Transverse colon (tissue), 4 donors: Measurements from ENCODE around the gene SLC1A3. TPM values are rescaled to one million over a fixed set of nuclear protein-coding genes. Genes with fewer than 3 reads are reported as not detected.

Experiments
- DNase-seq: peaks from one replicate; pipeline ENCODE4 v3.0.0-alpha.2; 2019
- H3K27ac ChIP-seq, 4 donors: fragments of 200-600 bp; sonication (generic); 2 replicates each; pipeline ENCODE4 v1.5.1; 2016 to 2018; ENCODE audit warnings: inconsistent platforms in 4 of 4
- H3K27me3 ChIP-seq: fragments of 200-600 bp; sonication (generic); 2 replicates; pipeline ENCODE4 v1.5.1; 2017; ENCODE audit warnings: inconsistent platforms
- H3K36me3 ChIP-seq, 4 donors: fragments of 200-600 bp; sonication (generic); 2 replicates each; pipeline ENCODE4 v1.5.1; 2017 to 2019; ENCODE audit warnings: inconsistent platforms in 4 of 4
- H3K4me1 ChIP-seq, 4 donors: fragments of 200-600 bp; sonication (generic); 2 replicates each; pipeline ENCODE4 v1.5.1; 2017 to 2020; ENCODE audit warnings: inconsistent platforms in 4 of 4
- H3K4me3 ChIP-seq, 4 donors: fragments of 200-600 bp; sonication (generic); 1 replicate in 1 of 4; 2 replicates in 3 of 4; pipeline versions ENCODE4 v1.5.1 to v1.6.1; 2017 to 2019; ENCODE audit warnings: inconsistent platforms in 4 of 4
- H3K9me3 ChIP-seq, 2 donors: fragments of 200-600 bp; sonication (generic); 2 replicates each; pipeline ENCODE4 v1.5.1; 2017 to 2019; ENCODE audit warnings: inconsistent platforms in 2 of 2
- EP300 ChIP-seq: sonication (generic); formaldehyde crosslinking; IDR thresholded peaks from one replicate; pipeline ENCODE4 v1.6.1; 2017; ENCODE audit warnings: antibody characterized with exemption, low read depth
- POLR2A ChIP-seq: fragments of 450-650 bp; IDR thresholded peaks from one replicate; pipeline ENCODE4 v1.6.1; 2016; ENCODE audit warnings: antibody characterized with exemption, mild to moderate bottlenecking, moderate library complexity
- POLR2AphosphoS5 ChIP-seq, 3 donors: sonication (generic); formaldehyde crosslinking; IDR thresholded peaks; one replicate each; pipeline ENCODE4 v1.6.1; 2016; ENCODE audit warnings: antibody characterized with exemption in 3 of 3
- WGBS, 2 donors: methylation state at CpG; one replicate each; pipeline ENCODE4 v1.1.5; 2018; ENCODE audit warnings: low coverage in 1 of 2; 5-methylcytosine and 5-hydroxymethylcytosine counted together
- in situ Hi-C, 4 donors: fragments of 200-750 bp; cut with MboI; loops; one replicate each; pipeline versions ENCODE4 v1.15.0 to v1.15.1; 2017; ENCODE audit warnings: low sequenced_read_pairs in 3 of 4, low pct_ligation_motif_present in 1 of 4, low pct_unique_long_range_greater_than_20kb in 1 of 4
- intact Hi-C: fragments of 100-400 bp; cut with DNase I; formaldehyde crosslinking; loops from one replicate; pipeline ENCODE4 v1.15.1; 2023; ENCODE audit warnings: low total_unique reads
- total RNA-seq, 4 donors: library from RNA; depleted of rRNA; stranded (reverse); fragments of >200 nt; gene quantifications; one replicate each; pipeline ENCODE4 v1.1.0, GENCODE V29; 2016
- TF ChIP-seq, protein P1 (sequence below), 5 experiments: fragments of 200-600 bp in 3 of 5; fragments of 450-650 bp in 2 of 5; sonication (generic) in 3 of 5; IDR thresholded peaks; 1 replicate in 2 of 5; 2 replicates in 3 of 5; pipeline ENCODE4 v1.5.1; 2016 to 2017; ENCODE audit warnings: antibody characterized with exemption in 5 of 5, inconsistent platforms in 3 of 5, mild to moderate bottlenecking in 2 of 5, moderate library complexity in 1 of 5

SLC1A3 gene
- total RNA-seq, 4 donors from 2014 or later, result 0.20 to 16.0 (median 4.1) TPM

DNA sequence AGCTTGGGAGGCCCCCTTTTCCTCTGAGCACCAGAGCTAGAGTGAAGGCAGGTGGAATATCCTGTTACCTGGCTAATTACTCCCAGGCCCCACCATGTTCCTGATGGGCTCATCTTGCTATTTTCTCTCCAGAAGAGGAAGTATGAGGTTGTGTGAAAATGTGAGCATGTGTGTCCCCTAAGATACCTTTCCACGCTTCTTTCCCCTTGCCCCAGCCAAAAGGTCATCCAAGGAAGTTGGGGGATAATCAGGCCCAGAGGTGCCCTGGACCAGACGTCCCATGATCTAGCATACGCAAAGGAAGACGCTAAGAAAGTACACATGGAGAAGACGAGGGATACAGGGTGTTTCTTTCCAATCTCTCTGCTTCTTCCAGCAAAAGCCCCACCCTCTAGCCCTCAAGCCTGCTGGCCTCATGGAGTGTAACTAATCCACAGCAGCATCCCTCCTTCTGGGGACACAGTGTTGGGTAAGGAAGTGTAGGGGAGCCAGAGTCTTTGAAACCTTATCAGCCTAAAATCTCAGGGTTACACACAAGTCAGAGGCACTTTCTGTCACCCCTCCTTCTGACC is 115.3 kb downstream of the SLC1A3 start:
- Histone ChIP-seq H3K27me3 (no peaks in the 10 kb centered on the region), H3K9me3 (no peaks in the 10 kb centered on the region), H3K27ac (no peak overlapping the region), H3K4me1 (no peaks in the 10 kb centered on the region), H3K36me3 (no peaks in the 10 kb centered on the region), H3K4me3 (no peak overlapping the region)
- no peak for DNase-seq
- WGBS, 2 donors, result 78% methylated on average over 5 of the region's 5 CpGs; no CpG with 5 or more reads in 1 of the 2 donors
- no peak for TF ChIP-seq POLR2A
- no peak for TF ChIP-seq EP300
- TF ChIP-seq POLR2AphosphoS5 (IDR thresholded peaks at IDR 0.05), result no peak
- TF ChIP-seq, protein P1, sequence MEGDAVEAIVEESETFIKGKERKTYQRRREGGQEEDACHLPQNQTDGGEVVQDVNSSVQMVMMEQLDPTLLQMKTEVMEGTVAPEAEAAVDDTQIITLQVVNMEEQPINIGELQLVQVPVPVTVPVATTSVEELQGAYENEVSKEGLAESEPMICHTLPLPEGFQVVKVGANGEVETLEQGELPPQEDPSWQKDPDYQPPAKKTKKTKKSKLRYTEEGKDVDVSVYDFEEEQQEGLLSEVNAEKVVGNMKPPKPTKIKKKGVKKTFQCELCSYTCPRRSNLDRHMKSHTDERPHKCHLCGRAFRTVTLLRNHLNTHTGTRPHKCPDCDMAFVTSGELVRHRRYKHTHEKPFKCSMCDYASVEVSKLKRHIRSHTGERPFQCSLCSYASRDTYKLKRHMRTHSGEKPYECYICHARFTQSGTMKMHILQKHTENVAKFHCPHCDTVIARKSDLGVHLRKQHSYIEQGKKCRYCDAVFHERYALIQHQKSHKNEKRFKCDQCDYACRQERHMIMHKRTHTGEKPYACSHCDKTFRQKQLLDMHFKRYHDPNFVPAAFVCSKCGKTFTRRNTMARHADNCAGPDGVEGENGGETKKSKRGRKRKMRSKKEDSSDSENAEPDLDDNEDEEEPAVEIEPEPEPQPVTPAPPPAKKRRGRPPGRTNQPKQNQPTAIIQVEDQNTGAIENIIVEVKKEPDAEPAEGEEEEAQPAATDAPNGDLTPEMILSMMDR (IDR thresholded peaks at IDR 0.05), result no peak
- in situ Hi-C loops (loop anchor here in 1 of 4 donors (25.0 kb wide), 1 partner anchor 309 kb away; no protein-coding TSS in a partner anchor), intact Hi-C loops (loop anchor here (10.0 kb wide), 1 partner anchor 283 kb away; no protein-coding TSS in a partner anchor)

- Histone ChIP-seq H3K27ac (no peak overlapping the region), H3K9me3 (no peaks in the 10 kb centered on the region), H3K36me3 (no peaks in the 10 kb centered on the region), H3K27me3 (no peaks in the 10 kb centered on the region), H3K4me1 (no peaks in the 10 kb centered on the region), H3K4me3 (no peak overlapping the region)
- in situ Hi-C loops (loop anchor here in 1 of 4 donors (25.0 kb wide), 1 partner anchor 311 kb away; no protein-coding TSS in a partner anchor), intact Hi-C loops (loop anchor here (10.0 kb wide), 1 partner anchor 282 kb away; no protein-coding TSS in a partner anchor)
- WGBS, 2 donors, result 65 to 67% methylated on average over 5 to 6 of the region's 6 CpGs
- no peak for DNase-seq
- TF ChIP-seq, protein P1 (IDR thresholded peaks at IDR 0.05), result no peak
- TF ChIP-seq EP300, result no peak
- TF ChIP-seq POLR2A, result no peak
- TF ChIP-seq POLR2AphosphoS5 (IDR thresholded peaks at IDR 0.05), result no peak
Measured at GRCh38 chr5:36722900-36723299, 116.5 kb downstream of the SLC1A3 start.

DNA sequence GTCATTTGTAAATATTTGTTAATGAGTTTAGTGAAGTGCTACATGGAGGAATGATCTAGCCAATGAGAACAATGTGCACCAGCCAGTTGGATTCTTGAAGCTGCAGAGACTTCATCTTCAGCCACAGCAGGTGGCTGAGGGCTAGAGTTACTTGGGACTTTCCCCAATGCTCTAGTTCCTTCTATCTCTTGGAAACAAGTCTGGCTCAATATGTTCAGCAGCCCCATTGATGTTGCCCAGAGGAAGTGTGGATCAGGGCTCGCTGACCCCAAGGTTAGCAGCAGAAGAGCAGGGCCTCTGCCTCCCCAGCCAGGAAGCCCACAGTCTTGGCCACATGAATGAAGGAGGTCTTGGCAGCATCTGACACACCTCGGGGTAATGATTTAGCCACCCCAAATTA is 117.5 kb downstream of the SLC1A3 start:
- WGBS, 2 donors, result 71% methylated on average over 1 of the region's 2 CpGs; no CpG with 5 or more reads in 1 of the 2 donors
- H3K27me3 ChIP-seq, result no peaks in the 10 kb centered on the region
- intact Hi-C loops (loop anchor here (10.0 kb wide), 1 partner anchor 281 kb away; no protein-coding TSS in a partner anchor), in situ Hi-C loops (loop anchor here in 1 of 4 donors (25.0 kb wide), 1 partner anchor 312 kb away; no protein-coding TSS in a partner anchor)
- H3K4me1 ChIP-seq, result no peaks in the 10 kb centered on the region
- no peaks in the 10 kb centered on the region for H3K9me3 ChIP-seq
- H3K4me3 ChIP-seq, result no peak overlapping the region
- no peak for DNase-seq
- H3K36me3 ChIP-seq, result no peaks in the 10 kb centered on the region
- peak overlapping the region in 2 of 4 donors; percentile 42 to 54 for H3K27ac ChIP-seq
- TF ChIP-seq POLR2AphosphoS5 (IDR thresholded peaks at IDR 0.05), result no peak
- no peak for TF ChIP-seq POLR2A
- TF ChIP-seq, protein P1 (IDR thresholded peaks at IDR 0.05), result no peak
- no peak for TF ChIP-seq EP300

GRCh38 chr5:36724467-36725332 is 118.3 kb downstream of the SLC1A3 start:
- no peaks in the 10 kb centered on the region for H3K27me3 ChIP-seq
- no peaks in the 10 kb centered on the region for H3K36me3 ChIP-seq
- no peak overlapping the region for H3K4me3 ChIP-seq
- in situ Hi-C loops (loop anchor here in 2 of 4 donors (25.0 kb wide), 2 partner anchors 288 to 312 kb away; no protein-coding TSS in a partner anchor), intact Hi-C loops (loop anchor here (10.0 kb wide), 1 partner anchor 280 kb away; no protein-coding TSS in a partner anchor)
- no peaks in the 10 kb centered on the region for H3K9me3 ChIP-seq
- 55 to 92% methylated on average over 4 to 6 of the region's 6 CpGs for WGBS, 2 donors
- H3K27ac ChIP-seq, result peak overlapping the region in 3 of 4 donors; percentile 16 to 54 (median 42)
- H3K4me1 ChIP-seq, result no peaks in the 10 kb centered on the region
- DNase-seq, result peak; percentile 64
- TF ChIP-seq POLR2AphosphoS5 (IDR thresholded peaks at IDR 0.05), result no peak
- TF ChIP-seq EP300, result no peak
- TF ChIP-seq, protein P1 (IDR thresholded peaks at IDR 0.05), result no peak
- TF ChIP-seq POLR2A, result no peak
